Glomerular visceral epithelial cell (primary cell): ENCODE measurements around the gene HPSE.

Source experiments
- DNase-seq: peaks from one replicate; pipeline ENCODE4 v3.0.0-alpha.2; 2016; ENCODE audit errors: extremely low spot score

Gene HPSE

DNA sequence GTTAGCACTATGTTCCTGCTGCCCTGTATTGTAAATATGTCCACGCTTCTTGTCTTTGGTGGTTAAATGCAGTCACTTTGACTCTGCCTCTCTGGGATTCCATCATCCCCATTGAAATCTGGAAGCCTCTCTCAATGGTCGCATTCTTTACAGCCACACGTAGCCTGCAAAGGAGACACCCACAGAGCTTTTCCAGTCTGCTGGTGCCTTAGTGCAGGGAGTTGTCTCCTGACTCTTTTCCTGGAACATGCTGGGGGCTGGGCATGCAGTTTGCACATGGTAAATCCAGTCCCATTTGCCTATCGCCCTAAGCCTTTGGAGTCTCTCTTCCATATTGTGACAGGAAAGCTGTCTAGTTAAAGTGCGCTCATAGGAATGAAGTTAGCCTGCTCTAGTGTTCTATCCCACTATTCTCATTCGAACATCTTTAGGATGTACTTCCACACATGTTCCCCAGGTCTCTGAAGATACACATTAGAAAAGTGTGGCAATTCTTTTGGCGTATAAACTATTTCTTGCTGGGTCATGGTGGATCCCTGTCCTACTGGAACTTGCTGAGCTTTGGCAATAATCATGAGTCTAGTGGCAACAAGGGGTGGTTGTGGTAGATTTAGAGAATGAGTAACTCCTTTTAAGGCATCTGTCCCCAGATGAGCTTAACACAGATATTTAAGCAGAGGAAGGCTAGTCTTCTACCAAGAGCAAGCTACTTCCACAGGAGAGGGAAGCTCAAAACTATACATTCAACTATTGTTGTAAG, 83.8 kb downstream of the HPSE start:
- no peak for DNase-seq

- peak; percentile 54 for DNase-seq
Measured at GRCh38 chr4:83248486-83248885, 86.2 kb downstream of the HPSE start.

GRCh38 chr4:83247415-83248357, 87.0 kb downstream of the HPSE start:
- no peak for DNase-seq
